GM13977 (cell line): Measurements from ENCODE around the gene SLC24A3.

Experiments used
- DNase-seq: peaks from one replicate; pipeline ENCODE4 v3.0.0; 2012; ENCODE audit warnings: low spot score
- CTCF ChIP-seq: IDR thresholded peaks from 2 replicates; pipeline ENCODE4 v1.5.1; 2012; ENCODE audit warnings: mild to moderate bottlenecking, control low read depth; ENCODE audit not compliant: insufficient read depth; ENCODE audit errors: extremely low read depth, missing control alignments
- in situ Hi-C: fragments of 300-500 bp; cut with MboI; formaldehyde crosslinking; loops from one replicate; pipeline ENCODE4 v1.12.0; 2022; ENCODE audit warnings: low sequenced_read_pairs, low pct_unique_long_range_greater_than_20kb, mixed read lengths, inconsistent platforms; ENCODE audit not compliant: unreplicated experiment

The SLC24A3 gene

GRCh38 chr20:19696620-19697019, 484.2 kb downstream of the SLC24A3 start:
- in situ Hi-C loops = no loop called here

GRCh38 chr20:19697415-19697814, 485.0 kb downstream of the SLC24A3 start:
- in situ Hi-C loops = no loop called here
- no peak for DNase-seq
- no peak for TF ChIP-seq CTCF

More at GRCh38 chr20:19696620-19697019, 484.2 kb downstream of the SLC24A3 start:
- DNase-seq = no peak
- TF ChIP-seq CTCF = no peak

- in situ Hi-C loops = no loop called here
- TF ChIP-seq CTCF = no peak
- no peak for DNase-seq
Observed at GRCh38 chr20:19699180-19699971, 486.9 kb downstream of the SLC24A3 start.

GRCh38 chr20:19701429-19701828, 489.0 kb downstream of the SLC24A3 start:
- in situ Hi-C loops = no loop called here
- DNase-seq = no peak

GRCh38 chr20:19706463-19706862, 494.0 kb downstream of the SLC24A3 start:
- in situ Hi-C loops = no loop called here
- no peak for TF ChIP-seq CTCF
- DNase-seq = no peak

More at GRCh38 chr20:19701429-19701828, 489.0 kb downstream of the SLC24A3 start:
- no peak for TF ChIP-seq CTCF

GRCh38 chr20:19709635-19710335, 497.3 kb downstream of the SLC24A3 start:
- in situ Hi-C loops = no loop called here
- TF ChIP-seq CTCF = no peak
- no peak for DNase-seq
